ENCODE data around the gene SYNE2.

SYNE2 gene

DNA sequence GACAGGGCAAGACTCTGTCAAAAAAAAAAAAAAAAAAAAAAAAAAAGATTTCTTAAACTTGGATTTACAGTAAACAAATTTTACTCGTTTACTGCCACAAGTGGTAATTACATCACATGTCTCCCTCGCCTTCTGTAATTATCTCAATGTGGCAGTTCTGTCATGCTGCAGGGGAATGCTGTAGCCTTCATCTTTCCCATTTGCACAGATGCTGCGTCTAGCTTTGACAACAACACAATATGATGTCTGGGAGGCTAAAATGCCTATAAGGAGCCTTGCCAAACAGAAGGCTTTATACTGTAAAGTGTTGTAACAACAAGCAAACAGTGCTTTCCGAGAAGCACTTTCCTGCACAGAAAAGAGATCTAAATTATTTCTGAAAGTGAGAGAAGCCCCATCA lies 392.7 kb downstream of the SYNE2 start:
- DNase-seq (ENCODE audit: low read depth), result no peak
- TF ChIP-seq, protein P1, sequence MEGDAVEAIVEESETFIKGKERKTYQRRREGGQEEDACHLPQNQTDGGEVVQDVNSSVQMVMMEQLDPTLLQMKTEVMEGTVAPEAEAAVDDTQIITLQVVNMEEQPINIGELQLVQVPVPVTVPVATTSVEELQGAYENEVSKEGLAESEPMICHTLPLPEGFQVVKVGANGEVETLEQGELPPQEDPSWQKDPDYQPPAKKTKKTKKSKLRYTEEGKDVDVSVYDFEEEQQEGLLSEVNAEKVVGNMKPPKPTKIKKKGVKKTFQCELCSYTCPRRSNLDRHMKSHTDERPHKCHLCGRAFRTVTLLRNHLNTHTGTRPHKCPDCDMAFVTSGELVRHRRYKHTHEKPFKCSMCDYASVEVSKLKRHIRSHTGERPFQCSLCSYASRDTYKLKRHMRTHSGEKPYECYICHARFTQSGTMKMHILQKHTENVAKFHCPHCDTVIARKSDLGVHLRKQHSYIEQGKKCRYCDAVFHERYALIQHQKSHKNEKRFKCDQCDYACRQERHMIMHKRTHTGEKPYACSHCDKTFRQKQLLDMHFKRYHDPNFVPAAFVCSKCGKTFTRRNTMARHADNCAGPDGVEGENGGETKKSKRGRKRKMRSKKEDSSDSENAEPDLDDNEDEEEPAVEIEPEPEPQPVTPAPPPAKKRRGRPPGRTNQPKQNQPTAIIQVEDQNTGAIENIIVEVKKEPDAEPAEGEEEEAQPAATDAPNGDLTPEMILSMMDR (IDR thresholded peaks at IDR 0.05; ENCODE audit: low read depth, low read length, missing control alignments), result no peak
- H3K4me3 ChIP-seq (ENCODE audit: low read depth, low read length), result no peak overlapping the region

DNA sequence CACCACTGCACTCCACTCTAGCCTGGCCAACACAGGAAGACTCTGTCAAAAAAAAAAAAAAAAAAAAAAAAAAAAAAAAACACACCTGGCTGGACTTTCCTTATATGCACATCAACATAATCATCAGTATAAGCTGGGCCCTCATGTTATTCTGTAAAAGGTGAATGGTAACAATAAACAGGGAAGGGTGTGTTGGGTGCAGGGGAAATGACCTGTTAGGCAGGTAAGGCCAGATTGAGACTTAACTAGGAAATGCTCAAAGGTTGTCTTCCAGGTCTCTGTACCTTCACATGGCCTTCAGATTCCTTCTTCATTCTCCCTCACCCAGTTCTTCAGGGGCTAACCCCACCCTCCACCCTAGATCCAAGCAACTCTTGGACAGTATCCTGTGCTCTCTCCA lies 393.9 kb downstream of the SYNE2 start:
- no peak for DNase-seq (ENCODE audit: low read depth)
- no peak overlapping the region for H3K4me3 ChIP-seq (ENCODE audit: low read depth, low read length)
- TF ChIP-seq, protein P1 (IDR thresholded peaks at IDR 0.05; ENCODE audit: low read depth, low read length, missing control alignments), result no peak

DNA sequence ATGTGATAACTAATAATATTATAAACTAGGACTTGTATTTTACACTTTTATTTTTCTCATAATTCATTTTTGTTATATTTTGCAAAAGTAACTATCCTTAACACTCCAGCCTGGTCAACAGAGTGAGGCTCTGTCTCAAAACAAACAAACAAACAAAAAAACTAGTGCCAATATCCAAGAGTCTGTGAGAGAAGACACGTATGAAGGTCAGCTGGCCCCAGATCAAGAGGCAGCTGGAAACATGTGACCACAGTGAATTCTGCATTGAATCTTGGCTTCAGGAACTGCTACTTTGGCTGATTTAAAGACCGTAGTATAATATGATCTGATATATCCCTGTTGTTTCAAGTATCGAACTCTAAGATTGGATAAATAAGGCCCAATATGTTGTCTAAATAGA lies 394.4 kb downstream of the SYNE2 start:
- no peak for DNase-seq (ENCODE audit: low read depth)
- no peak overlapping the region for H3K4me3 ChIP-seq (ENCODE audit: low read depth, low read length)
- TF ChIP-seq, protein P1 (IDR thresholded peaks at IDR 0.05; ENCODE audit: low read depth, low read length, missing control alignments), result no peak

DNA sequence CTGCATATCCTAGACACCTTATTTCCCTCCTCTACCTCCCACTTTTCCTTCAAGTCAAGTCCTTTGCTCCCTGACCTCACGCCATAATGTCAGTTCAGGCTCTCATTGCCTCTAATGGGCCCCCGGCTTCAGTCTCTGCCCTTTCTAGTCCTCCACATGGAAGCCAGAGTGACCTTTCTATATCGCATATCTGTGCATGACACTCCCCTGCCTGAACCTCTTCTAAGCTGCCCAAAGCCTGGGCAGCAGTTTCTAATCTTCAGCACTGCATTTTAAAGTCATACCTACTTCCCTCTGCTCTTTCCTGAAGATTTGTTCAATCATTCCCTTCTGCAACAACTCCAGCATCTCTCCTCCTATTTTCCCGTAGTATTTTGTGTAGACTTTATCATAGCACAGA lies 395.9 kb downstream of the SYNE2 start:
- TF ChIP-seq, protein P1 (IDR thresholded peaks at IDR 0.05; ENCODE audit: low read depth, low read length, missing control alignments), result no peak
- no peak for DNase-seq (ENCODE audit: low read depth)
- H3K4me3 ChIP-seq (ENCODE audit: low read depth, low read length), result no peak overlapping the region

DNA sequence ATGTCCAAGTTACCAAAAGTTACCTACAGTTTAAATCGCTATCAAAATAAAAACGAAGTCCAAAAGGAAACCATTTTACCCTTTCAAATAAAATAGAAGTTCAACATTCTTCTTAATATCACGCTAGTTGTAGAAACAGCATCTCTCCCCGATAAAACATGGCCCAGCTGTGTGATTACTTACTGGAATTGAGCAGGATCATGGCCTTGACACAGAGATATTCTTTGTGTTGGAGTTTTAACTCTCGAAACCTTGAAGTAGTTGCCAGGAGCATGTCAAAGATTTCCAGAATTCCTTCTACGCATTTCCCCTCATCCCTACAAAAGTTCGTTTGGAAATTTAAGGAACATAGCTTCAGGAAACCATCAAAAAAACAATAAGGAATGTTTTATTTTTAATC lies 396.6 kb downstream of the SYNE2 start:
- DNase-seq (ENCODE audit: low read depth), result no peak
- TF ChIP-seq, protein P1 (IDR thresholded peaks at IDR 0.05; ENCODE audit: low read depth, low read length, missing control alignments), result no peak
- no peak overlapping the region for H3K4me3 ChIP-seq (ENCODE audit: low read depth, low read length)

DNA sequence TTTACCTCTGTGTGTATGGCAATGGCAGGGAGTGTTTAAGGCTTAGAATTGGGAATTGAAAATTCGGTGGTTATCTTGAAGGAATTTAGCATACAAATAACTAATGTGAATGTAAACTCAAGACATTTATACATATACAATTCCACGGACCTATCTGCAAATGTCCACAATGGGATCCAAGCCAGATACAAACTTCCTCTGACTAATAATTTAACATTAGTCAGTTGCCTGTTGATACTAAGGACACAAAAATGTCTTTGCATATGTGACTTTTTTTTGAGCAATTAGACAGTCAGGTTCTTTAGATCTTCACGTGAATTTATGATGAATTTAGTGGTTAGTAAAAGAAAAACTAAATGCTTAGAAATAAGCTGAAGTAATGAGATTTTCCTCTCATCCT lies 400.9 kb downstream of the SYNE2 start:
- DNase-seq (ENCODE audit: low read depth), result no peak
- TF ChIP-seq, protein P1 (IDR thresholded peaks at IDR 0.05; ENCODE audit: low read depth, low read length, missing control alignments), result no peak
- H3K4me3 ChIP-seq (ENCODE audit: low read depth, low read length), result no peak overlapping the region

DNA sequence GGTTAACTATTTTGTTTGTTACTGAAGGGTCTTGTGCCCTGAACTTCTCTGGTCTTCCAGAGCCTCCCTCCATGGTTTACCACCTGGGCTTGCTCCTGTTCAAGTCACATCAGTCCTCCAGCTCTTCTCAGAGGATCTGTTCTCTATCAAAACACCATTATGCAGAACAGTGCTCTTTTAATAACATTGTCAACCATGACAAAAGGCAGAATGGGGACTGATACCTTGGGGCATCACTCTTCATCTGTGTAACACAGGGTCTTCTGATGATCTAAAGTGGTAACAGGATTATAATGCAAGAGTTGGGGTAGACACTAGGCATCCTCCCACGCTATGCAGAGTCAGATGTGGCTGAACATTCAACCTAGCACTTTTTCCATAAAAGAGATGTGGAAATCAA lies 403.0 kb downstream of the SYNE2 start:
- no peak for DNase-seq (ENCODE audit: low read depth)
- TF ChIP-seq, protein P1 (IDR thresholded peaks at IDR 0.05; ENCODE audit: low read depth, low read length, missing control alignments), result no peak
- H3K4me3 ChIP-seq (ENCODE audit: low read depth, low read length), result no peak overlapping the region
